Neural progenitor cell (in vitro differentiated cells): ENCODE results near the gene TIPARP. TPM values are rescaled to one million over a fixed set of nuclear protein-coding genes. Genes with fewer than 3 reads are reported as not detected.

Experiments used
- DNase-seq: peaks from one replicate; pipeline ENCODE4 v3.0.0-alpha.2; 2016; ENCODE audit warnings: low spot score
- H2AFZ ChIP-seq: fragments of 200-600 bp; sonication (generic); replicated peaks from 2 replicates; pipeline ENCODE4 v1.6.1; 2016; ENCODE audit warnings: antibody characterized with exemption
- H3F3A ChIP-seq: fragments of 200-600 bp; sonication (generic); 2 replicates; pipeline ENCODE4 v1.6.1; 2016; ENCODE audit warnings: antibody characterized with exemption, low read depth
- H3K27ac ChIP-seq: fragments of 200-600 bp; sonication (generic); 2 replicates; pipeline ENCODE4 v1.5.1; 2016; ENCODE audit warnings: mild to moderate bottlenecking
- H3K27me3 ChIP-seq: fragments of 200-600 bp; sonication (generic); 2 replicates; pipeline ENCODE4 v1.6.1; 2016; ENCODE audit warnings: mild to moderate bottlenecking, moderate library complexity
- H3K36me3 ChIP-seq: fragments of 200-600 bp; sonication (generic); 2 replicates; pipeline ENCODE4 v1.5.1; 2016
- H3K4me1 ChIP-seq: fragments of 200-600 bp; sonication (generic); 2 replicates; pipeline ENCODE4 v1.6.1; 2016; ENCODE audit warnings: mixed run types
- H3K4me2 ChIP-seq: fragments of 200-600 bp; sonication (generic); 2 replicates; pipeline ENCODE4 v1.6.1; 2016
- H3K4me3 ChIP-seq: fragments of 200-600 bp; sonication (generic); 2 replicates; pipeline ENCODE4 v1.5.1; 2016
- H3K79me2 ChIP-seq: fragments of 200-600 bp; sonication (generic); 2 replicates; pipeline ENCODE4 v1.6.1; 2016; ENCODE audit warnings: low read depth
- H3K9ac ChIP-seq: fragments of 200-600 bp; sonication (generic); 2 replicates; pipeline ENCODE4 v1.6.1; 2016
- H3K9me3 ChIP-seq: fragments of 200-600 bp; sonication (generic); 2 replicates; pipeline ENCODE4 v1.5.1; 2016; ENCODE audit warnings: low read depth
- H4K20me1 ChIP-seq: fragments of 200-600 bp; sonication (generic); 2 replicates; pipeline ENCODE4 v1.6.1; 2016; ENCODE audit warnings: low read depth
- H3K27ac Mint-ChIP-seq: 3 replicates; pipeline ENCODE4 v1.8.0; 2021; ENCODE audit warnings: mixed read lengths
- H3K27me3 Mint-ChIP-seq: 2 replicates; pipeline ENCODE4 v1.8.0; 2022; ENCODE audit warnings: low read depth, mild to moderate bottlenecking, inconsistent platforms, moderate library complexity, mixed read lengths; ENCODE audit not compliant: insufficient read depth
- H3K36me3 Mint-ChIP-seq: 3 replicates; pipeline ENCODE4 v1.8.0; 2021; ENCODE audit warnings: mixed read lengths
- H3K4me1 Mint-ChIP-seq: 3 replicates; pipeline ENCODE4 v1.8.0; 2021; ENCODE audit warnings: mixed read lengths
- H3K4me3 Mint-ChIP-seq: 3 replicates; pipeline ENCODE4 v1.8.0; 2021; ENCODE audit warnings: mild to moderate bottlenecking, moderate library complexity, mixed read lengths
- H3K9me3 Mint-ChIP-seq: 3 replicates; pipeline ENCODE4 v1.8.0; 2020; ENCODE audit warnings: mixed read lengths
- CTCF ChIP-seq: fragments of 200-600 bp; sonication (generic); IDR thresholded peaks from 2 replicates; pipeline ENCODE4 v1.5.1; 2017; ENCODE audit warnings: antibody characterized with exemption, mild to moderate bottlenecking
- EZH2 ChIP-seq: fragments of 200-600 bp; sonication (generic); IDR thresholded peaks from 2 replicates; pipeline ENCODE4 v1.6.1; 2017; ENCODE audit warnings: antibody characterized with exemption, mild to moderate bottlenecking, moderate library complexity
- EZH2phosphoT487 ChIP-seq: fragments of 200-600 bp; sonication (generic); IDR thresholded peaks from 2 replicates; pipeline ENCODE4 v1.6.1; 2017; ENCODE audit warnings: antibody characterized with exemption
- total RNA-seq: library from RNA; depleted of rRNA; stranded (reverse); fragments of >200 nt; gene quantifications from 2 replicates; pipeline ENCODE4 v1.2.3, GENCODE V29; 2015; ENCODE audit warnings: low replicate concordance

Gene TIPARP
- total RNA-seq, 1 donor from 2014 or later, result 13.5 TPM

- TF ChIP-seq CTCF, result no peak
- no peak overlapping the region for H3K4me2 ChIP-seq
- H2AFZ ChIP-seq, result no peak overlapping the region
- H3K27me3 Mint-ChIP-seq, result peaks cover 2% of the 10 kb centered on the region
- H4K20me1 ChIP-seq, result no peaks in the 10 kb centered on the region
- no peak for DNase-seq
- H3K9ac ChIP-seq, result no peak overlapping the region
- H3K4me1 Mint-ChIP-seq, result peaks cover 24% of the 10 kb centered on the region
- H3K36me3 Mint-ChIP-seq, result no peaks in the 10 kb centered on the region
- no peaks in the 10 kb centered on the region for H3K36me3 ChIP-seq
- H3K79me2 ChIP-seq, result no peaks in the 10 kb centered on the region
- H3K27ac Mint-ChIP-seq, result no peak overlapping the region
- no peak overlapping the region for H3K4me3 ChIP-seq
- H3K9me3 ChIP-seq, result no peaks in the 10 kb centered on the region
- H3K27ac ChIP-seq, result no peak overlapping the region
- H3F3A ChIP-seq, result no peaks in the 10 kb centered on the region
- peaks cover 11% of the 10 kb centered on the region for H3K4me1 ChIP-seq
- no peaks in the 10 kb centered on the region for H3K27me3 ChIP-seq
- H3K4me3 Mint-ChIP-seq, result no peak overlapping the region
- H3K9me3 Mint-ChIP-seq, result no peaks in the 10 kb centered on the region
These were observed 48.8 kb downstream of the TIPARP start for GRCh38 chr3:156723182-156723619.

- Histone ChIP-seq H3K9ac (no peak overlapping the region), H3K4me2 (no peak overlapping the region), H4K20me1 (no peaks in the 10 kb centered on the region), H3K36me3 (no peaks in the 10 kb centered on the region), H3F3A (no peaks in the 10 kb centered on the region), H3K9me3 (no peaks in the 10 kb centered on the region), H3K79me2 (no peaks in the 10 kb centered on the region), H3K27me3 (no peaks in the 10 kb centered on the region), H3K4me1 (peaks cover 8% of the 10 kb centered on the region), H3K4me3 (no peak overlapping the region), H2AFZ (no peak overlapping the region), H3K27ac (no peak overlapping the region)
- Mint-ChIP-seq H3K9me3 (no peaks in the 10 kb centered on the region), H3K36me3 (no peaks in the 10 kb centered on the region), H3K4me1 (peaks cover 22% of the 10 kb centered on the region), H3K4me3 (no peak overlapping the region), H3K27ac (no peak overlapping the region), H3K27me3 (peaks cover 3% of the 10 kb centered on the region)
- DNase-seq, result no peak
- no peak for TF ChIP-seq CTCF
- no peak for TF ChIP-seq EZH2
- TF ChIP-seq EZH2phosphoT487, result no peak
These were observed 51.3 kb downstream of the TIPARP start for GRCh38 chr3:156725682-156726081.

- H3K36me3 ChIP-seq, result no peaks in the 10 kb centered on the region
- H3K27ac Mint-ChIP-seq, result no peak overlapping the region
- H3K4me3 Mint-ChIP-seq, result no peak overlapping the region
These were observed 52.1 kb downstream of the TIPARP start for GRCh38 chr3:156726456-156726855.

More at GRCh38 chr3:156726456-156726855, 52.1 kb downstream of the TIPARP start:
- Histone ChIP-seq H3K27ac (no peak overlapping the region), H3K27me3 (no peaks in the 10 kb centered on the region), H3K9ac (no peak overlapping the region), H3F3A (no peaks in the 10 kb centered on the region), H2AFZ (no peak overlapping the region), H3K4me3 (no peak overlapping the region), H3K79me2 (no peaks in the 10 kb centered on the region), H3K4me2 (no peak overlapping the region), H4K20me1 (no peaks in the 10 kb centered on the region), H3K9me3 (no peaks in the 10 kb centered on the region), H3K4me1 (peaks cover 5% of the 10 kb centered on the region)
- H3K36me3 Mint-ChIP-seq, result no peaks in the 10 kb centered on the region
- peaks cover 3% of the 10 kb centered on the region for H3K27me3 Mint-ChIP-seq
- H3K9me3 Mint-ChIP-seq, result no peaks in the 10 kb centered on the region
- no peak for TF ChIP-seq EZH2phosphoT487
- no peak for TF ChIP-seq CTCF
- H3K4me1 Mint-ChIP-seq, result peaks cover 20% of the 10 kb centered on the region
- no peak for DNase-seq
